Large intestine (tissue), 3 donors: ENCODE results near the gene ZNF488. TPM values are rescaled to one million over a fixed set of nuclear protein-coding genes. Genes with fewer than 3 reads are reported as not detected.

Experiments used
- DNase-seq, 2 donors: peaks; one replicate each; pipeline versions ENCODE4 v3.0.0 to v3.0.0-alpha.2; 2013
- H3K27ac ChIP-seq: one replicate; pipeline ENCODE4 v1.5.1; 2013; ENCODE audit warnings: low read length
- H3K27me3 ChIP-seq: 2 replicates; pipeline ENCODE4 v1.6.1; 2013; ENCODE audit warnings: low read length; ENCODE audit not compliant: control insufficient read depth, insufficient read depth
- H3K36me3 ChIP-seq: 2 replicates; pipeline ENCODE4 v1.6.1; 2013; ENCODE audit warnings: low read length; ENCODE audit not compliant: control insufficient read depth, insufficient read depth
- H3K4me1 ChIP-seq: one replicate; pipeline ENCODE4 v1.6.1; 2013; ENCODE audit warnings: low read length; ENCODE audit not compliant: control insufficient read depth, insufficient read depth
- H3K4me3 ChIP-seq: one replicate; pipeline ENCODE4 v1.5.1; 2013; ENCODE audit warnings: low read length
- H3K9me3 ChIP-seq: one replicate; pipeline ENCODE4 v1.6.1; 2013; ENCODE audit warnings: mild to moderate bottlenecking, low read depth, low read length, moderate library complexity; ENCODE audit not compliant: control insufficient read depth
- WGBS: methylation state at CpG from one replicate; pipeline ENCODE4 v1.1.5; 2013; ENCODE audit warnings: low lambda C conversion rate; ENCODE audit not compliant: insufficient coverage; 5-methylcytosine and 5-hydroxymethylcytosine counted together
- polyA plus RNA-seq: library from polyadenylated mRNA; unstranded; fragments of 120-200 nt; gene quantifications from one replicate; pipeline ENCODE4 v1.2.1, GENCODE V29; 2013

ZNF488 gene
- polyA plus RNA-seq, 1 donor = 2.2 TPM

DNA sequence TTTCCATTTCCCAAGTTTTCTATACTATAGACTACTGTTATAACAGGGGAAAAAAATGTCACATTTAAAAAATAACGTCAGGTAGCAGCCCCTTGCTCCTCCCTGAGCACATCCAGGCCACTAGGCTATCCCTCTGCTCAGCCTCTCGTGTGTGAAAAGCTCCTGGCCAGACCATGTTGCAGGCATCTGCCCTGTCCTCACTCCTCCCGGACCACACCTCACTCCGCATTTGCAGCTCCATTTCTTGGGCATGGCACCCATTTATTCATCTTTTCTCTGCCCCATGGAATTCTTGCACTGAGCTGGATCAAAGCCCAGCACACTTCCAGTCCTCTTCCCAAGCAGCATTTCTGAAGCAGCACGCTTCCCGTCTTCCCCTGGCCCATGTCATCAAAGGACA is 63.3 kb downstream of the ZNF488 start:
- no peaks in the 10 kb centered on the region for H3K4me1 ChIP-seq
- no peaks in the 10 kb centered on the region for H3K9me3 ChIP-seq
- H3K27ac ChIP-seq = no peak overlapping the region
- H3K4me3 ChIP-seq = no peak overlapping the region
- DNase-seq = no peak
- H3K36me3 ChIP-seq = no peaks in the 10 kb centered on the region
- 67% methylated on average over 1 of the region's 6 CpGs for WGBS
- H3K27me3 ChIP-seq = peaks cover 29% of the 10 kb centered on the region

DNA sequence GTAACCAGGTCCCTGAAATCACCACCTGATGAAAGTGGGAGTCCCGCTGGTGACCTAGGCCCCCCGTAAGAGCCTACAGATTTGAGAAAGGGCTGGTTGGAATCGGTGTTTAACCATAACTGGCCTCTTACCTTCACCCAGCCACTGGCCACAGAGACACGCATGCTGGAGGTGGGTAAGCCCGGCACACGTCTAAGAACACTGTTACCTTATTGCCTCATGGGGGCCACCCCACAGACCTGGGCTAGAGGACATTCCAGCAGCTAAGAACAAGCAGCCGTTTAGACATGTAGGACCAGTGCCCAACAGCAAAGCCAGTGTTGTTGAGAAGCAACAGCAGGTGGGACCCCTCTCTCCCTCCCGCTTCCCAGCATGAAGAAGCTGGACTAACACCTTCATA is 64.3 kb downstream of the ZNF488 start:
- Histone ChIP-seq H3K4me3 (no peak overlapping the region), H3K36me3 (no peaks in the 10 kb centered on the region), H3K4me1 (no peaks in the 10 kb centered on the region), H3K27ac (no peak overlapping the region), H3K9me3 (no peaks in the 10 kb centered on the region), H3K27me3 (peaks cover 29% of the 10 kb centered on the region)
- no peak for DNase-seq
- WGBS = 60% methylated on average over 1 of the region's 8 CpGs

DNA sequence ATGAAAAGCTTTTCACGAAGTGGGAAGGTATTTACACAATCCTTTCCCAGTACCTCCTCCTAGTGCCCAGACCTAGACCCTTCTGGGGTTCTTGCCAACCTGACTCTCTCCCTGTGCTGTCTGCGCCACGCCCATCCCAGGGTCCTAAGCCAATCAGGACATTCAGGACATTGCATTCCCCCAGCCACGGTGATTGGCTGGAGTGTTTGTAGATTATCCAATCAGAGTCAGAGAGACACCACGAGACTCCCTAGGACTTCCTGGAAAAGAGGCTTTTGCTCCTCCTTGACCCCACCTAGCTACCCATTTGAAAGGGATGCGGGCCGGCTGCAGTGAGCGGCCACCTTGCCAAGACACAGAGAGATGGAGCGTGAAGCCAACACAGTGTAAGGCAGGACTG is 65.4 kb downstream of the ZNF488 start:
- Histone ChIP-seq H3K4me1 (no peaks in the 10 kb centered on the region), H3K9me3 (no peaks in the 10 kb centered on the region), H3K36me3 (no peaks in the 10 kb centered on the region), H3K4me3 (no peak overlapping the region), H3K27ac (no peak overlapping the region), H3K27me3 (peaks cover 27% of the 10 kb centered on the region)
- no peak for DNase-seq
- no CpG with 5 or more reads among the region's 9 CpGs for WGBS

DNA sequence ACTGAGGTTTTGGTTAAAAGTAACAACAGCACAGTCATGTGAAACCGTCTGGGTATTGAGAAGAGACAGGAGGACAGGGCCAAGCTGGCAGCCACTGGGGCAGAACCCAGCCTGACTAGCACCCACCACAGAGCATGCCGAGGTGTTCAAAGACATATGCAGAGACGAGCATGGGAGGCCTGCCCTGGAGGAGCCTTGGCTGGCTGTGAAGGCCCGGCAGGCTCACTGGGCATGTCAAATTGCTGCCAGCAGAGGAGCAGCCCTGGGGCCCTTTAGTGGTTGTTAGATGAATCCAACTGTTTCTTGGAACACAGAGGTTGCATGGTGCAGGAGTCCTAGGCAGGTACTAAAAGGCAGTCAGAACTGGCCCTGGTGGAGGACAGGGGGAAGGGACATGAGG is 66.8 kb downstream of the ZNF488 start:
- Histone ChIP-seq H3K27ac (no peak overlapping the region), H3K36me3 (no peaks in the 10 kb centered on the region), H3K4me1 (no peaks in the 10 kb centered on the region), H3K4me3 (no peak overlapping the region), H3K27me3 (peaks cover 17% of the 10 kb centered on the region), H3K9me3 (no peaks in the 10 kb centered on the region)
- no CpG with 5 or more reads among the region's 4 CpGs for WGBS
- DNase-seq = no peak

DNA sequence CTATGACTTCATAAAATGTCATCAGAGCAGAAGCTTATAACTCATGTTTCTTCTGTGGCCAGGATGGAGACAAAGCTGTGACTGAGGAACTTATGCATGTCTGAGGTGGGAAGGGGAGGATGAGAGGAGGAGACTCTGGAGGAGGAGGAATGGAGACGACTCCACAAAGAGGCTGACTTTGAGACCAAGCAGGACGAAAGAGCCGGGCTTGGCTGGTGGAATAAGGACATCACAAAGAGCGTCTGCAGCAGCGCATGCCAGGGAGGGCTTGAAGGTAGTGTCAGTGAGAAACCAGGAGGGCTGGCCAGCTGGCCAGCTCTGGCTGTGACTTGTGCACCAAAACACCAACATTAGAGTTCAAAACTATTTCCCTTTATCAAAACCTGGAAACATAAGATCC is 68.0 kb downstream of the ZNF488 start:
- Histone ChIP-seq H3K27ac (no peak overlapping the region), H3K36me3 (no peaks in the 10 kb centered on the region), H3K27me3 (peaks cover 6% of the 10 kb centered on the region), H3K4me1 (no peaks in the 10 kb centered on the region), H3K9me3 (no peaks in the 10 kb centered on the region), H3K4me3 (no peak overlapping the region)
- DNase-seq = no peak
- WGBS = 0% methylated on average over 1 of the region's 5 CpGs

Other genes starting within 250 kb of the ZNF488 start
- gene GDF10, start 84.1 kb downstream of the ZNF488 start, polyA plus RNA-seq = 2.5 TPM
- gene GDF2, start 61.8 kb downstream of the ZNF488 start, polyA plus RNA-seq = not detected
- 0.06 TPM for gene RBP3, start 35.9 kb downstream of the ZNF488 start, polyA plus RNA-seq
- 18.2 TPM for gene ANXA8, start 99.8 kb upstream of the ZNF488 start, polyA plus RNA-seq
- not detected for gene FAM25G, start 107.4 kb upstream of the ZNF488 start, polyA plus RNA-seq
- gene AGAP9, start 139.3 kb upstream of the ZNF488 start, polyA plus RNA-seq = 59.1 TPM